ENCODE data around the gene RMDN2.
A peak's percentile ranks its signal among the peaks of the same experiment; 100 is the strongest.

The RMDN2 gene

DNA sequence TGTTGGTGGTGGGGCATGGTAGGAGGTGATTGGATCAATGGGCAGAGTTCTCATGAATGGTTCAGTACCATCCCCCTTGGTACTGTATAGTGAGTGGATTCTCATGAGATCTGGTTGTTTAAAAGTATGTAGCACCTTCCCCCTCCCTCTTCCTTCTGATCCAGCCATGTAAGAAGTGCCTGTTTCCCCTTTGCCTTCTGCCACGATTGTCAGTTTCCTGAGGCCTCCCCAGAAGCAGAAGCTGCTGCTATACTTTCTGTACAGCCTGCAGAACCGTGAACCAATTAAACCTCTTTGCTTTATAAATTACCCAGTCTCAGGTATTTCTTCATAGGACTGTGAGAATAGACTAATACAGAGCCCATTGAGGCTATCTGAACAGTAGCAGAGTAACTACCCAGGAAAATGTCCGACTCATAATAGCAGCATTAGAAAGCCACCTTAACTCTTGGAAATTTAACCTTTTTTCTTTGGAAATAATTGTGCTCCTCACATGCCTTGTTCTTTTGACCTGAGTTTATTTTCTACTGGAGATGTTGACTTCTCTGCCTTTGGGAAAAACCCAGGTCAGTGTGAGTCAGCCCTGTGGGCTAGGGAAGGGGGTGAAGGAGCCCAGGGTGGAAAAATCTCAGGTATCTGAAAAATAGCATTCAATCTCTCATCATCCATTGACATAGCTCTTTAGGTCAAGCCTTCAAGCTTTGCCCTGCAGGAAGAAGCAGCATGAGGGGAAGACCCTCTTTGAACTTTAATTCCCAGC lies 132.7 kb downstream of the RMDN2 start (continued):
- TF ChIP-seq ZNF610 (tag by site-specific recombination; IDR thresholded peaks at IDR 0.05; ENCODE audit: borderline replicate concordance) (no peak), ZSCAN23 (tag by site-specific recombination; IDR thresholded peaks at IDR 0.05) (no peak), BCL11B (tag by site-specific recombination; IDR thresholded peaks at IDR 0.05; ENCODE audit: low read depth) (no peak), ZNF624 (tag by site-specific recombination; IDR thresholded peaks at IDR 0.05) (no peak), SP2 (tag by site-specific recombination; IDR thresholded peaks at IDR 0.05) (no peak)

GRCh38 chr2:38060236-38061018 lies 135.3 kb downstream of the RMDN2 start:
- H3K36me3 ChIP-seq (ENCODE audit: control insufficient read depth in 2 of 2, insufficient read depth in 1 of 2, low read length in 2 of 2): no peaks in the 10 kb centered on the region
- H3K27ac ChIP-seq (ENCODE audit: extremely low read depth, low read depth, low read length): no peak overlapping the region
- no peaks in the 10 kb centered on the region for H3K4me1 ChIP-seq (ENCODE audit: control insufficient read depth, insufficient read depth, low read length)
- no peak for TF ChIP-seq ZNF223 (tag by site-specific recombination; IDR thresholded peaks at IDR 0.05)
- TF ChIP-seq ZNF132 (tag by site-specific recombination; IDR thresholded peaks at IDR 0.05; ENCODE audit: borderline replicate concordance): no peak
- TF ChIP-seq MYNN (tag by site-specific recombination; IDR thresholded peaks at IDR 0.05; ENCODE audit: borderline replicate concordance): no peak
- no peak for TF ChIP-seq KLF17 (tag by site-specific recombination; IDR thresholded peaks at IDR 0.05)
- CTCF ChIA-PET: interaction anchor here (0.6 to 0.8 kb wide), 6 partner anchors 9 to 1235 kb away, joined by 3 to 4 read pairs (median 3); partner anchors contain the start of gene CYP1B1
- H3K4me3 ChIP-seq (ENCODE audit: low read depth, low read length): no peak overlapping the region
- H3K9me3 ChIP-seq (ENCODE audit: control insufficient read depth, insufficient read depth, low read depth, low read length): no peaks in the 10 kb centered on the region
- POLR2A ChIA-PET: interaction anchor here (1.0 to 1.3 kb wide), 2 partner anchors 8 to 16 kb away, joined by 4 to 5 read pairs; no protein-coding TSS in a partner anchor

DNA sequence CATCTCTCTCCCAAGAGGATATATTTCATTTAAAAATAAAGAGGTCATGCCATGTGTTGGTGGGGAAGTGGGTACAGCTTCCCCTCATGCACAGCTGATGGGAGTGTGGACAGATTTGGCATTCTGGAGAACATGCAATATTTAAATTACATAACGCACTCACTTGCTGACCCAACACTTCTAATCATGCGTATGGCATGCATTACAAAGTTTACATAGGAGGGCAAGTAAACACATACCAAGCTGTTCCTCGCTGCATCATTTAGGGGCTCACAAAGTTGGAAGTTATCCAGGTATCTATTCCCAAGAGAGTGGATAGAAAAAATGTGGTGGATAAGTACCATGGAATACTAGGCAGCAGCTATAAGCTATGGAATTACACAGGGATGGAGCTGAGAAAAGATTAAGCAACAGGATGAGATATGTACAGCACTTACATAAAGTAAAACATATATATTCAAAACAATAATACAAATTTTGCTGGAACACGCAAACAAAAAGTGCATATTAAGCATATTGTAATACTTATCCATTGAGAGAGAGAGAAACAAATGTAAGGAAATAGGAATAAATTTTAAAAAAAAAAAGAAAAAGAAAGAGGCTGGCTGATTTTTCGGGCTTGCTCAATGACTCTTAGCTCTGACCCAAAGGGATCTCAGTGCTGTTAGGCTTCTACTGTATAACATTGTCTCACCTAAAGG lies 139.9 kb downstream of the RMDN2 start:
- CTCF ChIA-PET: interaction anchor here (0.7 to 1.2 kb wide), 3 partner anchors 7 to 316 kb away, joined by 3 to 6 read pairs (median 5); no protein-coding TSS in a partner anchor
- Histone ChIP-seq H3K36me3 (ENCODE audit: control insufficient read depth in 2 of 2, insufficient read depth in 1 of 2, low read length in 2 of 2) (no peaks in the 10 kb centered on the region), H3K27ac (ENCODE audit: extremely low read depth, low read depth, low read length) (no peak overlapping the region), H3K9me3 (ENCODE audit: control insufficient read depth, insufficient read depth, low read depth, low read length) (no peaks in the 10 kb centered on the region), H3K4me1 (ENCODE audit: control insufficient read depth, insufficient read depth, low read length) (peaks cover 4% of the 10 kb centered on the region; the same call in 1 of the 2 replicates), H3K4me3 (ENCODE audit: low read depth, low read length) (no peak overlapping the region)
- POLR2A ChIA-PET: no interaction called here
- TF ChIP-seq ZBTB44 (tag by site-specific recombination; IDR thresholded peaks at IDR 0.05) (0 out of 2 replicates have a peak, but pooled peaks have one; percentile 29), ZNF175 (tag by site-specific recombination; IDR thresholded peaks at IDR 0.05) (no peak)

DNA sequence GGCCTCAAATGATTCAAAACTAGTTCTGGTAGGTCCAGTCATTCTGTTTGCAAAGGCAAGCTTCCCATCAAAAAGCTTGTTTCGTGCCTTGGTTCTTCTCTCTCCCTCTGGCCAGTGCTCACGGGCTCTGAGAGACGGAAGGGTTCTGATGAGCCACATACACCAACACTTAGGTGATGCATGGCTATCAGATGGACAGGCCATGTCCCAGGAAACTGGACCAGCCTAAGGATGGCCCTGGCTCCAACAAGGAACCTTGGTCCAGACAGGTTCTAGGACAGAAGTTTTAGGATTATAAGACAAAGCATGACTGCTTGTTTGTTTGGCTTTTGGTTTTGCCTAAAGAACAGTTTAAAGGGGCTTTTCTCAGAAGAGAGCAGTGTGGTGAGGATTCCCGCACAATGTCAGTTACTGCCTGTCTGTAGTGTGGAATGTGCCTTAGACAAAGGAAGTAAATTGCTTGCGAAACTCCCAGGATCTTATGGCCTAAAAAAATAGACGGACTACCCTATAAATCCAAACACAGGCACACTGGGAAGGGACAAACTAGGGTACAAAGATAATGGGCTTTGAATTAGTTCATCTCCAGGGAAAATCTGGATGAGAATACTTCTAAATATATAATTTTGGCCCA lies 140.5 kb downstream of the RMDN2 start:
- H3K36me3 ChIP-seq (ENCODE audit: control insufficient read depth in 2 of 2, insufficient read depth in 1 of 2, low read length in 2 of 2): no peaks in the 10 kb centered on the region
- H3K4me3 ChIP-seq (ENCODE audit: low read depth, low read length): no peak overlapping the region
- no peak overlapping the region for H3K27ac ChIP-seq (ENCODE audit: extremely low read depth, low read depth, low read length)
- POLR2A ChIA-PET: no interaction called here
- CTCF ChIA-PET: interaction anchor here (0.8 to 1.2 kb wide), 2 partner anchors 8 to 11 kb away, joined by 3 to 6 read pairs; no protein-coding TSS in a partner anchor
- H3K4me1 ChIP-seq (ENCODE audit: control insufficient read depth, insufficient read depth, low read length): peaks cover 4% of the 10 kb centered on the region; the same call in 1 of the 2 replicates
- no peaks in the 10 kb centered on the region for H3K9me3 ChIP-seq (ENCODE audit: control insufficient read depth, insufficient read depth, low read depth, low read length)
- TF ChIP-seq ZFP41 (tag by site-specific recombination; IDR thresholded peaks at IDR 0.05; ENCODE audit: borderline replicate concordance): no peak
- no peak for TF ChIP-seq PRDM10 (tag by site-specific recombination; IDR thresholded peaks at IDR 0.05)
- no peak for TF ChIP-seq ZSCAN23 (tag by site-specific recombination; IDR thresholded peaks at IDR 0.05)
- no peak for TF ChIP-seq KLF16 (tag by site-specific recombination; IDR thresholded peaks at IDR 0.05)
- no peak for TF ChIP-seq ZNF335 (tag by site-specific recombination; conservative IDR thresholded peaks at IDR 0.05)
- TF ChIP-seq ZEB2 (tag by site-specific recombination; IDR thresholded peaks at IDR 0.05): no peak
- no peak for TF ChIP-seq ZNF473 (tag by site-specific recombination; IDR thresholded peaks at IDR 0.05)
- no peak for TF ChIP-seq ZNF121 (tag by site-specific recombination; IDR thresholded peaks at IDR 0.05)
- no peak for TF ChIP-seq ZNF350 (tag by site-specific recombination; IDR thresholded peaks at IDR 0.05)
- no peak for TF ChIP-seq ZNF707 (tag by site-specific recombination; IDR thresholded peaks at IDR 0.05)

Data from HEK293 (cell line).